ENCODE data around the gene PRPSAP1.

PRPSAP1 gene

GRCh38 chr17:76379646-76380376 lies 26.1 kb upstream of the PRPSAP1 start:
- DNase-seq (ENCODE audit: low read depth in 1 of 2, low spot score in 1 of 2): no peak
- in situ Hi-C loops (cut with HindIII; ENCODE audit: low pct_unique_long_range_greater_than_20kb, low sequenced_read_pairs): no loop called here
- TF ChIP-seq JUND (IDR thresholded peaks at IDR 0.05; ENCODE audit: low read depth): no peak

- no peak for TF ChIP-seq JUND (IDR thresholded peaks at IDR 0.05; ENCODE audit: low read depth)
Observed at GRCh38 chr17:76379275-76379641, 25.5 kb upstream of the PRPSAP1 start.

GRCh38 chr17:76378548-76379274 lies 25.0 kb upstream of the PRPSAP1 start:
- DNase-seq (ENCODE audit: low read depth in 1 of 2, low spot score in 1 of 2): no peak
- in situ Hi-C loops (cut with HindIII; ENCODE audit: low pct_unique_long_range_greater_than_20kb, low sequenced_read_pairs): no loop called here
- TF ChIP-seq JUND (IDR thresholded peaks at IDR 0.05; ENCODE audit: low read depth): no peak

More at GRCh38 chr17:76379275-76379641, 25.5 kb upstream of the PRPSAP1 start:
- no peak for DNase-seq (ENCODE audit: low read depth in 1 of 2, low spot score in 1 of 2)
- in situ Hi-C loops (cut with HindIII; ENCODE audit: low pct_unique_long_range_greater_than_20kb, low sequenced_read_pairs): no loop called here

- TF ChIP-seq JUND (IDR thresholded peaks at IDR 0.05; ENCODE audit: low read depth): no peak
- in situ Hi-C loops (cut with HindIII; ENCODE audit: low pct_unique_long_range_greater_than_20kb, low sequenced_read_pairs): no loop called here
- no peak for DNase-seq (ENCODE audit: low read depth in 1 of 2, low spot score in 1 of 2)
Observed at GRCh38 chr17:76376318-76377133, 22.8 kb upstream of the PRPSAP1 start.

GRCh38 chr17:76371656-76372628 lies 18.2 kb upstream of the PRPSAP1 start:
- TF ChIP-seq JUND (IDR thresholded peaks at IDR 0.05; ENCODE audit: low read depth): no peak
- in situ Hi-C loops (cut with HindIII; ENCODE audit: low pct_unique_long_range_greater_than_20kb, low sequenced_read_pairs): no loop called here
- no peak for DNase-seq (ENCODE audit: low read depth in 1 of 2, low spot score in 1 of 2)

DNA sequence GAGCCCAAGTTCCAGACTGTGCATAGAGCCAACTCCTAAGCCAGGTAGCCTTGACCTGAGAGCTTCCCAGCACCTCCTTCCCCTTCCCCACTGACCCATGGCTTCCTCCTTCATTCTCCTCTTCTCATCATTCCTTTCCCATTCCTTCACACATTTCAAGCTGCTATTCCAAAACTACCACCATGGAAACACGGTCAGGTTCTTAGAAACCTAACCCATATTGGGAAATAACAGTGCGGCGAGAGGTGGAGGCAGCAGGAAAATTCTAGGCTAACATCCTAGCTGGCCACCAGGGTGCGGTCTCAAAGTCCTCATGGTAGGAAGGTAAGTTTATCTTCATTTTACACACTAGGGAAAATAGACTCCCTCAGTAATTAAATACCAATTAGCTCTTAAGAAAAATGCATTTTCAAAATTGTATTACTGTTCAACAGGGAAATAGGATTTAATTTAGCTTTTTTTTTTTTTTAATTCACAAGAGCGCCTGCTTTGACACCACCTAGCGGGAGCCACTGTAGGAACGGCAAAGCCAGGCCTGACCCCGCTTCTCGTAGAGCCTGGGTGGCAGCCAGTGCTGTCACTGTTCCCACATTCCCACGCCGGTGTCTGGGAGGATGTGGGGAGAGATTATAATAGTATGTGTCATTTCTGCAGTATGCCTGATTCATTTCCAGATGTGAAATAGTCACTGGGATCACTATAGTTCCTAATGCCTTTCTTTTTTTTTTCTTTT lies 16.7 kb upstream of the PRPSAP1 start:
- in situ Hi-C loops (cut with HindIII; ENCODE audit: low pct_unique_long_range_greater_than_20kb, low sequenced_read_pairs): no loop called here
- TF ChIP-seq JUND (IDR thresholded peaks at IDR 0.05; ENCODE audit: low read depth): no peak
- DNase-seq (ENCODE audit: low read depth in 1 of 2, low spot score in 1 of 2): no peak

DNA sequence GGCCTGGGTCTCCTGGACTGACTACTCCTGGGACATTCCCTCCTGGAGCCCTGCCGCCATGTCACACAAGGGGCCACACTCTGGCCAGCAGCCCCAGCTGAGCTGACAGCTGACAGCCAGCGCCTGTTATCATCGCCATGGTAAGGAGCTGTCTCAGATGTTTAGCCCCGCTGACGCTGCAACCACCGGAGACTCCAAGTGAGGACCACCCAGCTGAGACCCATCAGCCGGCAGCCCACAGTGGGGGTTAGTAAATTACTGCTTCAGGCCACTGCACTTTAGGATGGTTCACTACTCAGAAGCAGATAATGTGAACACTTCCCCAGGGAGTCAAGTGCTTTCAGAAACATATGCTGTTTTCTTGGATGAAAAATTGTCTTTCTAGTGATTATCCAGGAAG lies 16.1 kb upstream of the PRPSAP1 start:
- TF ChIP-seq JUND (IDR thresholded peaks at IDR 0.05; ENCODE audit: low read depth): no peak
- in situ Hi-C loops (cut with HindIII; ENCODE audit: low pct_unique_long_range_greater_than_20kb, low sequenced_read_pairs): no loop called here
- no peak for DNase-seq (ENCODE audit: low read depth in 1 of 2, low spot score in 1 of 2)

DNA sequence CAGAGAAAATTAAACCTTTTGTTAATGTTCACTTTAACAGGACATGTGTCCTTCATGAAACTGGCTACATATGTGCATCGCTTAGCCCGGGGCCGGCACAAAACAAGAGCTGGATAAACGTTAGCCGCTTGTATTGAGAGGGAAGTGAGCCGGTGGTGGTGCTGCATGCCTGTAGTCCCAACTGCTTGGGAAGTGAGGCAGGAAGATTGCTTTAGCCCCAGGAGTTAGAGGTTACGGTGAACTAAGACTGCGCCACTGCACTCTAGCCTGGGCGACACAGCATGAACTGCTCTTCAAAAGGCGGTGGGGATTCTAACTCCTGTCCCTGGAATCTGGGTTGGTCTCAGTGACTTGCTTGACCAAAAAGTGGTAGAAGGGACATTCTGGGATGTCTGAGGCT lies 15.7 kb upstream of the PRPSAP1 start:
- DNase-seq (ENCODE audit: low read depth in 1 of 2, low spot score in 1 of 2): no peak
- no peak for TF ChIP-seq JUND (IDR thresholded peaks at IDR 0.05; ENCODE audit: low read depth)
- in situ Hi-C loops (cut with HindIII; ENCODE audit: low pct_unique_long_range_greater_than_20kb, low sequenced_read_pairs): no loop called here

GRCh38 chr17:76368545-76368944 lies 14.8 kb upstream of the PRPSAP1 start:
- in situ Hi-C loops (cut with HindIII; ENCODE audit: low pct_unique_long_range_greater_than_20kb, low sequenced_read_pairs): no loop called here
- DNase-seq (ENCODE audit: low read depth in 1 of 2, low spot score in 1 of 2): no peak
- no peak for TF ChIP-seq JUND (IDR thresholded peaks at IDR 0.05; ENCODE audit: low read depth)

DNA sequence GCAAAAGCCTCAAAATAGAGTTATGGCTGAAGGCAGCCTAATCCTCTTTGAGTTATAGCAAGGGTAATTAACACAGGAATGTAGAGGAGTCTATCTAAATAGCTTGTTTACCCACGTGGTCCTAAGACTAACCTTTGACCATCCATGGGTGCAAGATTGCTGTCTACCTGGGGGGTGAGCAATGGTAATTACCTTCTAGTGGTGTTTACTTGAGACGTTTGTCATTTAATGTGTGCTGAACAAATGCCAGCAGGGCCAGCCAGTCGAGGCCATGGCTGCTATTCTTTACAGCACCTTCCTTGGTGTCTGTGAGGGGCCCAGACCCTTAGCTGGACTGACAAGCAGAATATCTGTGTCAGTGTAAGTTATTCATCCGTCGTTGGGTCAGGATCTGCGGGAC lies 13.9 kb upstream of the PRPSAP1 start:
- TF ChIP-seq JUND (IDR thresholded peaks at IDR 0.05; ENCODE audit: low read depth): no peak
- DNase-seq (ENCODE audit: low read depth in 1 of 2, low spot score in 1 of 2): no peak
- in situ Hi-C loops (cut with HindIII; ENCODE audit: low pct_unique_long_range_greater_than_20kb, low sequenced_read_pairs): no loop called here

GRCh38 chr17:76366247-76366646 lies 12.5 kb upstream of the PRPSAP1 start:
- no peak for DNase-seq (ENCODE audit: low read depth in 1 of 2, low spot score in 1 of 2)
- in situ Hi-C loops (cut with HindIII; ENCODE audit: low pct_unique_long_range_greater_than_20kb, low sequenced_read_pairs): no loop called here
- no peak for TF ChIP-seq JUND (IDR thresholded peaks at IDR 0.05; ENCODE audit: low read depth)

All from T47D (cell line).